Neural crest cell (in vitro differentiated cells): ENCODE measurements around the gene CPD. TPM values are rescaled to one million over a fixed set of nuclear protein-coding genes. Genes with fewer than 3 reads are reported as not detected.
A peak's percentile ranks its signal among the peaks of the same experiment; 100 is the strongest.

Experiments
- DNase-seq: peaks from one replicate; pipeline ENCODE4 v3.0.0; 2021; ENCODE audit warnings: low read depth, mixed read lengths, low spot score
- H3K27ac Mint-ChIP-seq: one replicate; pipeline ENCODE4 v1.8.0; 2021; ENCODE audit warnings: mild to moderate bottlenecking, mixed read lengths; ENCODE audit not compliant: unreplicated experiment
- H3K27me3 Mint-ChIP-seq: 2 replicates; pipeline ENCODE4 v1.8.0; 2021; ENCODE audit warnings: low read depth, mild to moderate bottlenecking, mixed read lengths
- H3K36me3 Mint-ChIP-seq: 2 replicates; pipeline ENCODE4 v1.8.0; 2021; ENCODE audit warnings: low read depth, mild to moderate bottlenecking, mixed read lengths
- H3K4me1 Mint-ChIP-seq: 2 replicates; pipeline ENCODE4 v1.8.0; 2021; ENCODE audit warnings: mixed read lengths
- H3K4me3 Mint-ChIP-seq: one replicate; pipeline ENCODE4 v1.8.0; 2021; ENCODE audit warnings: mild to moderate bottlenecking, mixed read lengths
- H3K9me3 Mint-ChIP-seq: 2 replicates; pipeline ENCODE4 v1.8.0; 2021; ENCODE audit warnings: mixed read lengths
- CTCF ChIP-seq: fragments of 200-600 bp; sonication (generic); conservative IDR thresholded peaks from 2 replicates; pipeline ENCODE4 v1.5.0; 2021; ENCODE audit warnings: antibody characterized with exemption, mild to moderate bottlenecking
- total RNA-seq: library from RNA; stranded (reverse); gene quantifications from 2 replicates; pipeline ENCODE4 v1.2.1, GENCODE V29; 2021

The CPD gene
- total RNA-seq, 1 donor from 2014 or later, result 48.4 TPM

GRCh38 chr17:30381340-30381659 is 2.6 kb downstream of the CPD start:
- H3K36me3 Mint-ChIP-seq, result peaks cover 5% of the 10 kb centered on the region
- no peak for TF ChIP-seq CTCF
- DNase-seq, result no peak
- no peaks in the 10 kb centered on the region for H3K9me3 Mint-ChIP-seq
- peaks cover 18% of the 10 kb centered on the region for H3K27me3 Mint-ChIP-seq
- peaks cover 57% of the 10 kb centered on the region for H3K4me1 Mint-ChIP-seq
- peak overlapping the region; percentile 88 for H3K4me3 Mint-ChIP-seq
- no peak overlapping the region for H3K27ac Mint-ChIP-seq

GRCh38 chr17:30382345-30382744 is 3.6 kb downstream of the CPD start:
- Mint-ChIP-seq H3K4me1 (peaks cover 47% of the 10 kb centered on the region), H3K36me3 (peaks cover 5% of the 10 kb centered on the region), H3K9me3 (no peaks in the 10 kb centered on the region), H3K4me3 (no peak overlapping the region), H3K27me3 (peaks cover 9% of the 10 kb centered on the region), H3K27ac (no peak overlapping the region)
- TF ChIP-seq CTCF, result no peak
- no peak for DNase-seq

- peaks cover 7% of the 10 kb centered on the region for H3K36me3 Mint-ChIP-seq
- DNase-seq, result no peak
- H3K27ac Mint-ChIP-seq, result peak overlapping the region; percentile 43
- H3K27me3 Mint-ChIP-seq, result no peaks in the 10 kb centered on the region
- no peak for TF ChIP-seq CTCF
- no peak overlapping the region for H3K4me3 Mint-ChIP-seq
- peaks cover 10% of the 10 kb centered on the region for H3K4me1 Mint-ChIP-seq
- no peaks in the 10 kb centered on the region for H3K9me3 Mint-ChIP-seq
Observed at GRCh38 chr17:30388321-30389179, 9.8 kb downstream of the CPD start.

- Mint-ChIP-seq H3K36me3 (peaks cover 7% of the 10 kb centered on the region), H3K27me3 (no peaks in the 10 kb centered on the region), H3K27ac (no peak overlapping the region), H3K4me3 (no peak overlapping the region), H3K9me3 (no peaks in the 10 kb centered on the region), H3K4me1 (peaks cover 8% of the 10 kb centered on the region)
- TF ChIP-seq CTCF, result no peak
- DNase-seq, result no peak
Observed at GRCh38 chr17:30389756-30390300, 11.1 kb downstream of the CPD start.

GRCh38 chr17:30391534-30391933 is 12.8 kb downstream of the CPD start:
- H3K4me3 Mint-ChIP-seq, result no peak overlapping the region
- H3K27ac Mint-ChIP-seq, result no peak overlapping the region
- H3K9me3 Mint-ChIP-seq, result no peaks in the 10 kb centered on the region
- peaks cover 5% of the 10 kb centered on the region for H3K4me1 Mint-ChIP-seq
- H3K36me3 Mint-ChIP-seq, result peaks cover 3% of the 10 kb centered on the region
- TF ChIP-seq CTCF, result no peak
- no peak for DNase-seq
- no peaks in the 10 kb centered on the region for H3K27me3 Mint-ChIP-seq
